ENCODE results near the gene TMEM143. TPM values are rescaled to one million over a fixed set of nuclear protein-coding genes. Genes with fewer than 3 reads are reported as not detected.

Gene TMEM143
- total RNA-seq, 1 donor from 2014 or later = 5.4 TPM

DNA sequence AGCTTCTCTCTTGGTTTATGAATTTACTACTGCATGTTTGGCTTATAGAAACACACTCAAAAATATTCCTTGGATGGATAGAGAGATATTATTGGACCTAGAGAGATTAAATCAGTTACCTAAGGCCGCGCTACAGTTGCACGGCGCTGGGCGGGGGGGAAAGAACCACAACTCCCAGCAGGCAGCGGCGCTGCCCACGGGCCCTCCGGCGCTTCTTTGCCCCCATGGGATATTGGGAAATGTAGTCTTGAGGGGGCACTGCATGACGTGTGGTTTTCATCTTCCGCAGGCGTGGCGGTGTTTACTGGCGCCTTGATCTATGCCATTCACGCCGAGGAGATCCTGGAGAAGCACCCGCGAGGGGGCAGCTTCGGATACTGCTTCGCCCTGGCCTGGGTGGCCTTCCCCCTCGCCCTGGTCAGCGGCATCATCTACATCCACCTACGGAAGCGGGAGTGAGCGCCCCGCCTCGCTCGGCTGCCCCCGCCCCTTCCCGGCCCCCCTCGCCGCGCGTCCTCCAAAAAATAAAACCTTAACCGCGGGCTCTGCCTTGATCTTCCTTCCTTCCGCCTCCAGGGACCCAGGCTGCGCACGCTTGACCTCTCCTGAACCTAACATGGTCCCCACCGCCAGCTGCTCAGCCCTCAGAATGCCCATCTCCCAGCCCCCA lies 33.6 kb downstream of the TMEM143 start:
- peak overlapping the region; percentile 43 for H3K4me3 ChIP-seq (ENCODE audit: low read depth, low read length)
- TF ChIP-seq, protein P1, sequence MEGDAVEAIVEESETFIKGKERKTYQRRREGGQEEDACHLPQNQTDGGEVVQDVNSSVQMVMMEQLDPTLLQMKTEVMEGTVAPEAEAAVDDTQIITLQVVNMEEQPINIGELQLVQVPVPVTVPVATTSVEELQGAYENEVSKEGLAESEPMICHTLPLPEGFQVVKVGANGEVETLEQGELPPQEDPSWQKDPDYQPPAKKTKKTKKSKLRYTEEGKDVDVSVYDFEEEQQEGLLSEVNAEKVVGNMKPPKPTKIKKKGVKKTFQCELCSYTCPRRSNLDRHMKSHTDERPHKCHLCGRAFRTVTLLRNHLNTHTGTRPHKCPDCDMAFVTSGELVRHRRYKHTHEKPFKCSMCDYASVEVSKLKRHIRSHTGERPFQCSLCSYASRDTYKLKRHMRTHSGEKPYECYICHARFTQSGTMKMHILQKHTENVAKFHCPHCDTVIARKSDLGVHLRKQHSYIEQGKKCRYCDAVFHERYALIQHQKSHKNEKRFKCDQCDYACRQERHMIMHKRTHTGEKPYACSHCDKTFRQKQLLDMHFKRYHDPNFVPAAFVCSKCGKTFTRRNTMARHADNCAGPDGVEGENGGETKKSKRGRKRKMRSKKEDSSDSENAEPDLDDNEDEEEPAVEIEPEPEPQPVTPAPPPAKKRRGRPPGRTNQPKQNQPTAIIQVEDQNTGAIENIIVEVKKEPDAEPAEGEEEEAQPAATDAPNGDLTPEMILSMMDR (conservative IDR thresholded peaks at IDR 0.05; ENCODE audit: low read depth, low read length) = no peak
- no peak for DNase-seq (ENCODE audit: low read depth)

DNA sequence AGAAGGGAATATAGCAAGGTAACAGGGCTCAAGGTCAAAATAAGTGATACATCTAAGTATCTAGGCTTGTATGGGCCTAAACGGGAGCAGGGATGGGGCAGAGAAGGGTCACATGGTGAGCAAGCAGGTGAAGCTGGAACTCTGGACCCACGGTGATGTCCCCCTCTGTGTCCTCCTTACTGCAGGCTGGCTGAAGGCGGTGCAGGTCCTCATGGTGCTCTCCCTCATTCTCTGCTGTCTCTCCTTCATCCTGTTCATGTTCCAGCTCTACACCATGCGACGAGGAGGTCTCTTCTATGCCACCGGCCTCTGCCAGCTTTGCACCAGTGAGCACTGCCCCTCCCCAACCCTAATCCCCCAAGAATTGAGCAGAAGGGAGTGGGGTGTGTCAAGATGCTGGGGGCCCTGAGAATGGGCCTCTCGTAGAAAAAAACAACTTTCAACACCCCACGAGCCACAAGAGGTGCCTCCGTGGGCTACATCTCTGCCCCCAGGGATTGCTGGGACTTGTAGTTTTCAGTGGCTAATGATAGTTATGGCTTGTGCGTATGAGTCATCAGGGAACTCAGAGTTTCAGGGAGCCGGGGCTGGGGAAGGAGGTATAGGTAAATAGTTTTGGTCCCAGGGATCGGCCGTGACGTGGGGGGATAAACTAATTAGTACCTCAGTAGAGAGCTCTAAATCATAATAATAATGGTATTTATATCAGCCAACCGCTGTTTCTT lies 34.4 kb downstream of the TMEM143 start:
- H3K4me3 ChIP-seq (ENCODE audit: low read depth, low read length) = no peak overlapping the region
- no peak for DNase-seq (ENCODE audit: low read depth)
- TF ChIP-seq, protein P1 (conservative IDR thresholded peaks at IDR 0.05; ENCODE audit: low read depth, low read length) = no peak

DNA sequence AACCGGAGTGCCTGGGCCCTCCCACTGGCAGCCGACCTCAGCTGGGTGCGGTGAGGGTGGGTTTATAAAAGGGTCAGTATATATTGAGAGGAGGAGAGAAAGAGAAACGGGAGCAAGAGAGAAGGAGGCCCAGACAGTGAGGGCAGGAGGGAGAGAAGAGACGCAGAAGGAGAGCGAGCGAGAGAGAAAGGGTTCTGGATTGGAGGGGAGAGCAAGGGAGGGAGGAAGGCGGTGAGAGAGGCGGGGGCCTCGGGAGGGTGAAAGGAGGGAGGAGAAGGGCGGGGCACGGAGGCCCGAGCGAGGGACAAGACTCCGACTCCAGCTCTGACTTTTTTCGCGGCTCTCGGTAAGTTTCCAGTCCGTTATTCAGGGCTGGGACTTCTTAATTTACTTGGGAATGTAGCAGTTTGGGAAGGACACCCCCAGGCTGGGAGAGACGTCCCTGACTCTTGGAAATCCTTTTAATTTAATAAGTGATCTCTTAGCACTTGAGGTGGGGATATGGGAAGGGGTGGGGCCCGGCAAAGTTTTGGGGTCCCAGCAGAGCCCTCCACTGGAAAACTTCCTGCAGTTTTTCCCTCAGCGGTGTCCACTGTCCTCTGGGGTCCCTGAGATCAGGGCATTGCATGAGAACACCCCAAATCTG lies 38.4 kb downstream of the TMEM143 start, which contains the start of gene EMP3:
Gene EMP3, plus strand, starts transcription at position 288 of the 646 bp plus-strand sequence. CDS start 1,293 bp downstream, outside the sequence.
- peak within 1 kb of the TSS; percentile 78 for H3K4me3 ChIP-seq (ENCODE audit: low read depth, low read length)
- TF ChIP-seq, protein P1 (conservative IDR thresholded peaks at IDR 0.05; ENCODE audit: low read depth, low read length) = no peak
- no peak for DNase-seq (ENCODE audit: low read depth)

DNA sequence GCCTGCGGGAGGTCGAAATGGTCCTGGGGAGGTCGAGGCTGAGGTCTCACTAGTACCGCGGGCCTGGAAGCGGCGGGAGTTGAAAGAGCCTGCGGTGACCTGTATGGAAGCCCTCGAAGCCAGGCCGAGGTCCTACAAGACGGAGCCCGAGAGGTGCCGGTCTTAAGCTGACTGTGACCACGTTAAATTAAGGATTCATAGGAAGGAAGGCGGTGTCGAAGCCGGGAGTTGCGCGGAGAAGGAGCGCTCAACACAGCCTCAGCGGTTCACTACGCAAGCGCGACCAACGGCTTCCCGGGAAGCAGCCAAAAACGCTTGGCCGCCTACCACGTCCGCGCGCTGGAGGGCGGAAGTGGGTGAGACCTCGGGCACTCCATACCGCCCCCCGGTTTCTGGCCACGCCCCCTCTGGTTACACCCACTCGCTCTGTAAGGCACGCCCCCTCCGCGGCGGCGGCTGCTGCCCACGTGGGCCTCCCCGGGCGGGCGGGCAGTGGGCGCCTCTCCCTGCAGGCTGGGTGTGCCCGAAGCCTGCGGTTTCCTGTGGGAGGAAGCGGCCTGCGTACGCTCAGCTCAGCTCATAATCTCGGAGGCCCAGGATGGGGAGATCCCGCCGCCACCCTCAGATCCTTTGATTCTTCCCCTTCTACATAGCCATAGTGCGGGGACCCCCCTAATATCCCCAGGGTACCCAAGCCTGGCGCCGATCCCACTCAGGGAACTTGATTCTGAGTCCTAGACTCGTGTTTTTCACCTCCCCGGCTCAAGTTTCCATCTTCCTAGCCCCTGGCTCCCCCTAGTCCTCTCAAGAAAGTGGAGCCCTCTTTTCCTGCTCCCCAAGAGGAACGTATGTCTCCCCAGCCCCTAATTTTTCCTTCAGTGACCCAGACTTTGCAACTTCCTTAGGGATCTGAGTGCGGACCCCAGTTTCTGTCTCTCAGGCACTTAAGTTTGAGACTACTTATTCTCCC lies 41.8 kb downstream of the TMEM143 start:
- H3K4me3 ChIP-seq (ENCODE audit: low read depth, low read length) = peak overlapping the region; percentile 65
- TF ChIP-seq, protein P1 (conservative IDR thresholded peaks at IDR 0.05; ENCODE audit: low read depth, low read length) = no peak
- peak; percentile 58 for DNase-seq (ENCODE audit: low read depth)

DNA sequence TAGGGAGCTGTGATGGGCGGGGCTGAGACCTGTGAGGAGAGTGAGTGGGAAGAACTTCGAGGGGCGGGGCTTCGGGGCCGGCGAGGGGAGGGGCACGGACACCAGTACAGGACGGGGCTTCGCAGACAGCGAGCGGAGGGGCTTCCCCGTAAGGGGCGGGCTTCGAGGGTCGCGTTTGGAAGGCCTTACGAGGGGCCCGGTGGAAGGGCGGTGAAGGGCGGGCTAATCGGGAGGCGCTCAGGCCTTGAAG lies 42.4 kb downstream of the TMEM143 start:
- H3K4me3 ChIP-seq (ENCODE audit: low read depth, low read length) = peak overlapping the region; percentile 65
- no peak for DNase-seq (ENCODE audit: low read depth)
- TF ChIP-seq, protein P1 (conservative IDR thresholded peaks at IDR 0.05; ENCODE audit: low read depth, low read length) = no peak

Data from epithelial cell of proximal tubule (primary cell).